Hair follicular keratinocyte (primary cell): ENCODE data around the gene SSH3. TPM values are rescaled to one million over a fixed set of nuclear protein-coding genes. Genes with fewer than 3 reads are reported as not detected.

Experiments
- total RNA-seq: library from RNA; depleted of rRNA; stranded (reverse); fragments of >200 nt; gene quantifications from 2 replicates; pipeline ENCODE4 v1.2.3, GENCODE V29; 2015

SSH3 gene, protein sequence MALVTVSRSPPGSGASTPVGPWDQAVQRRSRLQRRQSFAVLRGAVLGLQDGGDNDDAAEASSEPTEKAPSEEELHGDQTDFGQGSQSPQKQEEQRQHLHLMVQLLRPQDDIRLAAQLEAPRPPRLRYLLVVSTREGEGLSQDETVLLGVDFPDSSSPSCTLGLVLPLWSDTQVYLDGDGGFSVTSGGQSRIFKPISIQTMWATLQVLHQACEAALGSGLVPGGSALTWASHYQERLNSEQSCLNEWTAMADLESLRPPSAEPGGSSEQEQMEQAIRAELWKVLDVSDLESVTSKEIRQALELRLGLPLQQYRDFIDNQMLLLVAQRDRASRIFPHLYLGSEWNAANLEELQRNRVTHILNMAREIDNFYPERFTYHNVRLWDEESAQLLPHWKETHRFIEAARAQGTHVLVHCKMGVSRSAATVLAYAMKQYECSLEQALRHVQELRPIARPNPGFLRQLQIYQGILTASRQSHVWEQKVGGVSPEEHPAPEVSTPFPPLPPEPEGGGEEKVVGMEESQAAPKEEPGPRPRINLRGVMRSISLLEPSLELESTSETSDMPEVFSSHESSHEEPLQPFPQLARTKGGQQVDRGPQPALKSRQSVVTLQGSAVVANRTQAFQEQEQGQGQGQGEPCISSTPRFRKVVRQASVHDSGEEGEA
- 54.8 and 64.1 TPM in 2 replicates for total RNA-seq

DNA sequence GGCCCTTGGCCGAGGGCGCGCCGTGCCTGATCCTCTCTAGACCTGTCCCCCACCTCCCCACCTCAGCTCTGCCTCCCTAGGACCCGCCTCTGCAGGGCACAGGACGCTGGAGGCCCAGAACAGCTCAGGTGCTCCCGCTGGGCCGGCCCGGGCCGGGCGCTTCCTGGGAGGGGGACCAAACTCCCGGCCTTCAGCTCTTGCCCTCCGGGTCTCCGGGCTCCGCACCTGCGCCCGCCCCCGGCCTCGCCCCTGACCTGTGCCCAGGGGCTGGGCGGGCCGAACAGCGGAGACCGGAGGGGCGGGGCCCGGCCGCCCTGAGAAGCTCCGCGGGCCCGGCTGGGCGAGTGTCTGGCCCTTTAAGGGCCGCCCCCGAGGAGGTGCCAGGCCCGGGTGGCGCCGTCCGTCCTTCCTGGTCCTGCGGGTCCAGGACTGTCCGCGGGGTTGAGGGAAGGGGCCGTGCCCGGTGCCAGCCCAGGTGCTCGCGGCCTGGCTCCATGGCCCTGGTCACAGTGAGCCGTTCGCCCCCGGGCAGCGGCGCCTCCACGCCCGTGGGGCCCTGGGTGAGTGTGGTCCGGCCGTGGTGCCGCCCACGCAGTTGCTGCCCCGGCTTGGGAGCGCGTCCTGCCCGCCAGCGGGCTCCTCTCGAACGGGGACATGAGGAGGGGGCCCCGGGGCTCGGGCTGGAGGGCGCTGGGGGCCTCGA is at the start of gene SSH3:
Gene SSH3 (plus strand): TSS at position 399 of the 703 bp plus-strand sequence. CDS start 96 bp downstream, at position 495.

DNA sequence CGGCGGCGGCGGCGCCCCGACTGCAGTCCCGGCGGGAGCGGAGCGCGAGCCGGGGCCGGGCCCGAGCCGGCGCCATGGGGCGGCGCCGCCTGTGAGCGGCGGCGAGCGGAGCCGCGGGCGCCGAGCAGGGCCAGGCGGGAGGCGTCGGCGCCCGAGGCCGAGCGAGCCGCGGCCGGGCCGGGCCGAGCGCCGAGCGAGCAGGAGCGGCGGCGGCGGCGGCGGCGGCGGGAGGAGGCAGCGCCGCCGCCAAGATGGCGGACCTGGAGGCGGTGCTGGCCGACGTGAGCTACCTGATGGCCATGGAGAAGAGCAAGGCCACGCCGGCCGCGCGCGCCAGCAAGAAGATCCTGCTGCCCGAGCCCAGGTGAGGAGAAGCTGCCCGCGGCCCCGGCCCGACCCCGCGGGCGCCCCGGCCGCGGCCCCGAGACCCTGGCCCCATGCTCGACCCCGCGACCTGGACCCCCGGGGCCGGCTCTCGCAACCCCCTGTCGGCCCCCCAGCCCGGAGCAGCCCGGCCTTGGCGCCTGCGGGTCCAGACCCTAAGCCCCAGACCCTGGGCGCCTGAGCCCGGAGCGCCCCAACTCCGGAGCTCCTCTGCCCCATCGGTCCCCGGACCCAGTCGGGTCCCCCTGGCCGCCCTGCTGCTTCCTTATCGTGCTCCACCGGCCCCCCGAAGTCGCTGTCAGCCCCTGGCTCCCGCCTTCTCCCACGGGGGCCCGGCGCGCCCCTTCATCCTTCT is 36.7 kb upstream of the SSH3 start, which contains the start of gene GRK2:
Gene GRK2 (plus strand): TSS at position 25 of the 739 bp plus-strand sequence. CDS start 227 bp downstream, at position 252.

DNA sequence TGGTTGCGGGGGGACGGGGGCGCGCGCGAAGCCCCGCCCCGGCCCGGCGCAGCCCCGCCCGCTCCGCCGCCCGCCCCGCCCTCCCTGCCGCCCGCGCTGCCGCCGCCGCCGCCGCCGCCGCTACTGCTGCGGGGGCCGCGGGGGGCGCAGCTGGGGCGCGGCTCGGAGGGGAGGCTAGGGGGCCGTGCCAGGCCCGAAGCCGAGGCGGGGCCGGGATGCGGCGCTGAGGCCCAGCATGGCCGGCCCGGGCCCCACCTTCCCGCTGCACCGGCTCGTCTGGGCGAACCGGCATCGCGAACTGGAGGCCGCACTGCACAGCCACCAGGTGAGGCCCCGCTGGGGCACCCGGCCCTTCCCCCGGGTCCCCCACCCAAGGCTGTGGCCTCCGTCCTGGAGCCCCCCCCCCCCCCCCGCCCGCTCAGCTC is 14.1 kb upstream of the SSH3 start, which contains the start of gene ANKRD13D:
Gene ANKRD13D (plus strand): TSS at position 78 of the 425 bp plus-strand sequence. CDS start 158 bp downstream, at position 236.

DNA sequence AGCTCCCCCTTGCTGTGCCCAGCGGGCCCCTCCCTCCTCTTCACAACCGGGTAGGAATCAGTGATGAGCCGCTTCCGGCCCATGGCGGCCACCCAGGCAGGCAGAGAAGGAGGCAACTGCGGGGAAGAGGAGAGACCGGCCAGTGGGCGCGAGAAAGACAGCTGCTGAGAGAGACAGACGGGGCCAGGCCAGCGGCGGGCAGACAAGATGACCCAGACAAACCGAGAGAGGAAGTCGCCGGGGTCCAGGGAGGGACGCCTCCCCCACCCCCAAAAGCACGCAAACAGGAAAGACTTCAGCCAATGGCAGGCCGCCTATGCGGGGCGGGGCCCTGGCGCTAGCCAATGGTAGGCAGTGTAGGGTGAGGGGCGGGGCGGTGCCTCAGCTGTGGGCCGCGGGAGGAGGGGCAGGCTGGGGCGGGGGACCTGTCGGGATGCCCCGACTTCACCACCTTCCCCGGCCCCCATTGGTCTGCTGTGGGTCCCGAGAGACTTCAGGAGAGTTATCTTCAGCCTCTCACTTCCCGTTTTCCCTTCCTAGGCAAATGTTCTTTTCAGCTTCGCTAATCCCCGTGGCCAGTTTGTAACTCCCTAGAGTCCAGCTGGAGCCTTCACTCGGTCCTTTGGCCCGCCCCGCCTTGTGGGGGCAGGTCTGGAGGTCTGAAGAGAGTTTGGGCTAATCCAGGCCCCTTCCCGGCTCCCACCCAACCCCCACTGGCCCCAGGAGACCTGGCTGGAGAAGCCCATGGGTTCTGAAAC is 50.2 kb downstream of the SSH3 start, which contains the start of gene POLD4:
Gene POLD4 (minus strand): TSS at position 230 of the 758 bp plus-strand sequence. CDS start 147 bp downstream, at position 83.

Other genes with a start within 250 kb of the SSH3 start
- 234 and 269 TPM in 2 replicates for gene RHOD, start 246.7 kb upstream of the SSH3 start, total RNA-seq
- gene KDM2A, start 184.3 kb upstream of the SSH3 start, total RNA-seq: 20.2 and 21.2 TPM in 2 replicates
- 60.3 and 66.1 TPM in 2 replicates for gene GRK2, start 37.1 kb upstream of the SSH3 start, total RNA-seq
- gene ANKRD13D, start 14.2 kb upstream of the SSH3 start, total RNA-seq: 34.4 and 35.4 TPM in 2 replicates
- 76.9 and 150 TPM in 2 replicates for gene POLD4, start 50.0 kb downstream of the SSH3 start, total RNA-seq
- 4.6 and 4.7 TPM in 2 replicates for gene CLCF1, start 70.1 kb downstream of the SSH3 start, total RNA-seq
- 5.5 and 16.3 TPM in 2 replicates for gene RAD9A, start 88.5 kb downstream of the SSH3 start, total RNA-seq
- gene PPP1CA, start 98.3 kb downstream of the SSH3 start, total RNA-seq: 251 and 264 TPM in 2 replicates
- not detected in 2 replicates for gene TBC1D10C, start 100.6 kb downstream of the SSH3 start, total RNA-seq
- 0.30 TPM in 1 of 2 replicates, not detected in the other for gene CARNS1, start 112.1 kb downstream of the SSH3 start, total RNA-seq
- 44.4 and 71.9 TPM in 2 replicates for gene RPS6KB2, start 125.0 kb downstream of the SSH3 start, total RNA-seq
- 0.78 and 1.4 TPM in 2 replicates for gene PTPRCAP, start 134.2 kb downstream of the SSH3 start, total RNA-seq
- gene CORO1B, start 139.9 kb downstream of the SSH3 start, total RNA-seq: 65.5 and 82.0 TPM in 2 replicates
- gene GPR152, start 149.2 kb downstream of the SSH3 start, total RNA-seq: not detected in 2 replicates
- not detected in 2 replicates for gene CABP4, start 151.8 kb downstream of the SSH3 start, total RNA-seq
- 91.8 and 98.6 TPM in 2 replicates for gene TMEM134, start 165.7 kb downstream of the SSH3 start, total RNA-seq
- gene AIP, start 179.5 kb downstream of the SSH3 start, total RNA-seq: 43.6 and 47.6 TPM in 2 replicates
- 28.0 and 39.4 TPM in 2 replicates for gene PITPNM1, start 201.8 kb downstream of the SSH3 start, total RNA-seq
- 73.0 and 86.1 TPM in 2 replicates for gene CDK2AP2, start 204.6 kb downstream of the SSH3 start, total RNA-seq
- gene CABP2, start 219.9 kb downstream of the SSH3 start, total RNA-seq: not detected in 2 replicates